OCI-LY7 (cell line): ENCODE measurements around the gene KIAA0513.

Experiments
- CTCF ChIP-seq: fragments of 200-600 bp; sonication (generic); conservative IDR thresholded peaks from 2 replicates; pipeline ENCODE4 v1.5.1; 2014; ENCODE audit warnings: mild to moderate bottlenecking, antibody characterized with exemption, low read length, moderate library complexity, mixed read lengths
- EZH2phosphoT487 ChIP-seq: fragments of 200-600 bp; sonication (generic); IDR thresholded peaks from 2 replicates; pipeline ENCODE4 v1.6.1; 2018; ENCODE audit warnings: low read depth, borderline replicate concordance, mild to moderate bottlenecking, mixed run types, antibody characterized with exemption, low read length, moderate library complexity, mixed read lengths

- TF ChIP-seq CTCF (no peak), EZH2phosphoT487 (no peak)
Observed at GRCh38 chr16:84979516-84979915, 48.1 kb upstream of the KIAA0513 start.
